Hepatocyte (in vitro differentiated cells): Measurements from ENCODE around the gene AKR7A3.
"Not testable (repeated sequence)": the region's sequence is repeated elsewhere in the genome, so short reads cannot be mapped to it uniquely, and the experiment has no call there.

Experiments used
- CTCF ChIP-seq: fragments of 200-600 bp; sonication (generic); IDR thresholded peaks from 2 replicates; pipeline ENCODE4 v1.5.1; 2016; ENCODE audit warnings: antibody characterized with exemption, mild to moderate bottlenecking; ENCODE audit not compliant: poor library complexity
- EZH2 ChIP-seq: fragments of 200-600 bp; sonication (generic); IDR thresholded peaks from 2 replicates; pipeline ENCODE4 v1.6.1; 2016; ENCODE audit warnings: antibody characterized with exemption, mild to moderate bottlenecking, borderline replicate concordance
- EZH2phosphoT487 ChIP-seq: fragments of 200-600 bp; sonication (generic); IDR thresholded peaks from one replicate; pipeline ENCODE4 v1.6.1; 2018; ENCODE audit warnings: antibody characterized with exemption, mild to moderate bottlenecking, low read depth, moderate library complexity; ENCODE audit not compliant: unreplicated experiment, severe bottlenecking

- TF ChIP-seq CTCF, EZH2phosphoT487, EZH2: not testable (repeated sequence)
Measured at GRCh38 chr1:19288324-19289241, at the start of gene AKR7A3.
